NCI-H1048 (cell line): Measurements from ENCODE around the gene ANKIB1.

ENCODE experiments used
- DNase-seq: peaks from one replicate; lab custom pipeline; 2025; lab: John Stamatoyannopoulos, UW

The ANKIB1 gene

GRCh38 chr7:92448205-92448747, 202.5 kb downstream of the ANKIB1 start:
- DNase-seq = no peak
